ENCODE measurements around the gene ZNF804B.

DNA sequence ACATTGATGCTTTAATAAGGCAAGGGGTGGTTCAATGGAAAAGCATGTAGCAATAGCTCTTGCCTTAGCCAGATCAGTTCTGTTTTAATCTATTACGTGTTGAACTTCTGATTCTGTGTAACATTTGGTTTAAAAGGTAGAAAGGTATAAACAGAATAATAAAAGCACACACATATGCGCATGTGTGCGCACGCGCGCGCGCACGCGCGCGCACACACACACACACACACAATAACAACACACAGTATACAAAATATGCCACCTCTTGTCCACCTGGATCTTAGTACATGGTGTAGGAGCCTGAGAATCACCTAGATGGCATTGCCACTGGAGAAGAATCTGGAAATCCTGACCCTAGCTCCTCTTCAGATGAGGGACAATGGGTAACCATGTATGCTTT, 85.6 kb downstream of the ZNF804B start:
- no peak for TF ChIP-seq POLR2A (IDR thresholded peaks at IDR 0.05; ENCODE audit: low read depth, low read length)
- no peak for TF ChIP-seq TAF1 (IDR thresholded peaks at IDR 0.05; ENCODE audit: low read depth, low read length)

Measured in GM12891 (cell line).